ENCODE data around the gene ANKRD52. TPM values are rescaled to one million over a fixed set of nuclear protein-coding genes. Genes with fewer than 3 reads are reported as not detected.

Gene ANKRD52
- total RNA-seq, 1 donor from 2014 or later, result 25.1 TPM

DNA sequence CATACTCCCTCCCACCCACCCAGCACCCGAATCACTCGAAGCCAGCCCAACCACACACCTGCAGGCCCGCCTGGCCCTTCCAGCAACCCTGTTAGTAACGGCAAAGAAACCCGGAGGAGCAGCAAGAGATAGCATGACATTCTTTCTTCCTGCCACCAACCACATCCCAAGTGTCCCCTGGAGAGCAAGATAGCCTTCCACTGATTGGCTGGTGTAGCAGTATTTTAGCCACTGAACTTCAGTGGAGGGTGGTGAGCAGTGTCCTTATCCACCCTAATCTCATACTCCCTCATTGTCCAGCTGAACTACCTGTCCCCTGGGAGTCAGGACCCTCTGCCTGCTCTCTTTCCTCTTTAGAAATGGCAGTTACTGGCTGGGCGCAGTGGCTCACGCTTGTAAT lies 29.1 kb downstream of the ANKRD52 start:
- H3K9me3 ChIP-seq (replicated peaks), result no peaks in the 10 kb centered on the region
- no peak for DNase-seq
- H3K4me3 ChIP-seq, result no peak overlapping the region
- intact Hi-C loops (cut with micrococcal nuclease), result no loop called here
- TF ChIP-seq, protein P1, sequence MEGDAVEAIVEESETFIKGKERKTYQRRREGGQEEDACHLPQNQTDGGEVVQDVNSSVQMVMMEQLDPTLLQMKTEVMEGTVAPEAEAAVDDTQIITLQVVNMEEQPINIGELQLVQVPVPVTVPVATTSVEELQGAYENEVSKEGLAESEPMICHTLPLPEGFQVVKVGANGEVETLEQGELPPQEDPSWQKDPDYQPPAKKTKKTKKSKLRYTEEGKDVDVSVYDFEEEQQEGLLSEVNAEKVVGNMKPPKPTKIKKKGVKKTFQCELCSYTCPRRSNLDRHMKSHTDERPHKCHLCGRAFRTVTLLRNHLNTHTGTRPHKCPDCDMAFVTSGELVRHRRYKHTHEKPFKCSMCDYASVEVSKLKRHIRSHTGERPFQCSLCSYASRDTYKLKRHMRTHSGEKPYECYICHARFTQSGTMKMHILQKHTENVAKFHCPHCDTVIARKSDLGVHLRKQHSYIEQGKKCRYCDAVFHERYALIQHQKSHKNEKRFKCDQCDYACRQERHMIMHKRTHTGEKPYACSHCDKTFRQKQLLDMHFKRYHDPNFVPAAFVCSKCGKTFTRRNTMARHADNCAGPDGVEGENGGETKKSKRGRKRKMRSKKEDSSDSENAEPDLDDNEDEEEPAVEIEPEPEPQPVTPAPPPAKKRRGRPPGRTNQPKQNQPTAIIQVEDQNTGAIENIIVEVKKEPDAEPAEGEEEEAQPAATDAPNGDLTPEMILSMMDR (IDR thresholded peaks at IDR 0.05; ENCODE audit: borderline replicate concordance), result no peak
- peaks cover 13% of the 10 kb centered on the region for H3K36me3 ChIP-seq
- peaks cover 11% of the 10 kb centered on the region for H3K4me1 ChIP-seq
- no peak overlapping the region for H3K27ac ChIP-seq (replicated peaks)
- no peaks in the 10 kb centered on the region for H3K27me3 ChIP-seq (ENCODE audit: low read depth)

DNA sequence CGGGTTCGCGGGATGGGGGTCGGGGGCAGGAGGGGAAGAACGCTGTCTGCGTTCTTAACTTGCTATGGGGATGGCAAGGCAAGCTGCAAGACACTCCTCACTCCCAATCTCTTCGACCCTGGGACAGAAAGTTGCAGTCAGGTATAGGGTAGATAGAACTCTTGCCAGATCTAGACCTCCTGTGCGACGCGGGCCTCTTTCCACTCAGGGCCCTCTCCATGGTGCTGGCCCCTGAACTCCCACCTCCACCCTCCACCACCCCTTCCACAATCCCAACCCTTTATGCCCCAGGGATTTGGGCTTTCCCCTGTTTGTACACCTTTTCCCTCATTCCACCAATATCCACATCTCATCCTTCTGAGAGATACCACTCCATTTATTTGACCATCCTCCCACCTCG lies 33.2 kb downstream of the ANKRD52 start:
- TF ChIP-seq, protein P1 (IDR thresholded peaks at IDR 0.05; ENCODE audit: borderline replicate concordance), result no peak
- peak overlapping the region; percentile 99 for H3K27ac ChIP-seq (replicated peaks)
- intact Hi-C loops (cut with micrococcal nuclease), result no loop called here
- H3K27me3 ChIP-seq (ENCODE audit: low read depth), result no peaks in the 10 kb centered on the region
- H3K4me3 ChIP-seq, result peak overlapping the region; percentile 81
- H3K9me3 ChIP-seq (replicated peaks), result no peaks in the 10 kb centered on the region
- no peak for DNase-seq
- peaks cover 49% of the 10 kb centered on the region for H3K4me1 ChIP-seq
- peaks cover 13% of the 10 kb centered on the region for H3K36me3 ChIP-seq

DNA sequence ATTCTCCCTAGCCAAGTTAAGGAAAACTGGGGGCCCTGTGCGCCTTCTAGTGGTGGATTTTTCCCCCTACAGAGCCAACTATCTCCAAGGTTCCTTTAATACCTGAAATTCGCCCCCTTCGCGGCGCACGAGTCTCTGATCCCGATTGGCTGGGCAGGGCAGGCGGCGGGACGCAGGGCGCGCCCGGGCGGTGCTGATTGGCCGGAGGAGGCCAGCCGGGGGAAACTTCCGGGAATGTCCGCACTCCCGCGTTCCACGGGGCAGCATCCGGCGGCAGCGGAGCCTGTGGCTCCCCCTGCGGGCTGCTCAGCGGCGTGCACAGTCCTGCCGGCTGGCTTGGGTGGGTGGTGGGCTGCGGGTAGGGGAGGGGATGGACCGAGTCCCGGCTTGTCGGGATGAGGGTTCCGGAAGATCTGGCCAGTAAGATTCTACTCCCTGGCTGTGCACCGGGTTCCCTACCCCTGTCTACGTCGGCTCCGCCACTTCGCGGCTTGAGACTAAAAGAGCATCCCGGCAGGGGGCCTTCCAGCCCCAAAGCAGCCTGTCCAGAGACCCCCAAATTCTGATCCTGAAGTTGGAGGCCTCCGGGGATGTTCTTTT lies 34.0 kb downstream of the ANKRD52 start, which contains the start of gene NABP2:
NABP2 (plus strand) TSS at position 241 of the 600 bp plus-strand sequence. CDS start 515 bp downstream, outside the sequence.
- Histone ChIP-seq H3K4me1 (peaks cover 56% of the 10 kb centered on the region), H3K9me3 (replicated peaks) (no peaks in the 10 kb centered on the region), H3K27ac (replicated peaks) (peak within 1 kb of the TSS; percentile 99), H3K27me3 (ENCODE audit: low read depth) (no peaks in the 10 kb centered on the region), H3K4me3 (peak within 1 kb of the TSS; percentile 81), H3K36me3 (peaks cover 11% of the 10 kb centered on the region)
- DNase-seq, result peak; percentile 99
- TF ChIP-seq, protein P1 (IDR thresholded peaks at IDR 0.05; ENCODE audit: borderline replicate concordance), result peak; percentile 91
- intact Hi-C loops (cut with micrococcal nuclease), result no loop called here

DNA sequence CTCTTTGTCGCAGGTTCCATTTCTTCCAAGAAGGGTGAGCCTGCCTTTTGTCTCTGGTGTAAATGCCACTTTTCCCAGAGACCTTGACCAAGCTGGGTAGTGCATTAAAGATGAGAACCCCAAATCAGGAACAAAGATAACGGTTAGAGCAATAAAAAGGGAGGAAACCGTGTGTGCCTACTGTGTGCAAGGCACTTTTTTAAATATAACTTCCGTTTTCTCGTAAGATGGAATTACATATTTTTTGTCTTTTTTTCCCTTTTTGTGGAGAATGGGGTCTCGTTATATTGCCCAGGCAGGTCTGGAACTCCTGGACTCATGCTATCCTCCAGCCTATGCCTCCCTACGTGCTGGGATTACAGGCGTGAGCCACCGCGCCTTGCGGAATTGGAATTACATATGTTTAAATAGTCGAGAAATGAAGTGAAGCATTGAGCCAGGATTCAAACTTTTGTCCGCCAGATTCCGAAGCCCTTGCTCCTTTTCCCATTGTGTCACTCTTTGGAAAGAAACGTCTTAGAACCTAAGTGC lies 34.5 kb downstream of the ANKRD52 start:
- H3K36me3 ChIP-seq, result peaks cover 6% of the 10 kb centered on the region
- H3K9me3 ChIP-seq (replicated peaks), result no peaks in the 10 kb centered on the region
- intact Hi-C loops (cut with micrococcal nuclease), result no loop called here
- no peak for DNase-seq
- peak overlapping the region; percentile 81 for H3K4me3 ChIP-seq
- TF ChIP-seq, protein P1 (IDR thresholded peaks at IDR 0.05; ENCODE audit: borderline replicate concordance), result no peak
- H3K27me3 ChIP-seq (ENCODE audit: low read depth), result no peaks in the 10 kb centered on the region
- peaks cover 62% of the 10 kb centered on the region for H3K4me1 ChIP-seq
- peak overlapping the region; percentile 99 for H3K27ac ChIP-seq (replicated peaks)

DNA sequence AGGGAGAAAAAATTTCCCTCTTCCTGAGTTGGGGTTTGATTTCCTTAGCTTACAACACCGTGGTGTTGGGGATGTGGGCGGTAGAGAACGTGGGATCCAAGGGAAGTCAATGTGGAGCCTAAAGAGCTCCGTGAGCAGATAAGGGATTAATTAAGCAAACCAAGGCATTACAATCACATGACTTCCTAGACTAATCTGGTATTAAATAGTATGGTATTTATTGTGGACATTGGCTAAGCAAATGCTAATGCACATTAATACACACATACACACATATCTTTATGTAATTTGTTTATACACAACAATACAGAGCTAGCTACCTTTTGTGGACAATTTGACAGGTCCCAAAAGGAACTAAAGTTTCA lies 35.7 kb downstream of the ANKRD52 start:
- H3K27ac ChIP-seq (replicated peaks), result peak overlapping the region; percentile 99
- peaks cover 4% of the 10 kb centered on the region for H3K36me3 ChIP-seq
- TF ChIP-seq, protein P1 (IDR thresholded peaks at IDR 0.05; ENCODE audit: borderline replicate concordance), result no peak
- DNase-seq, result no peak
- no peaks in the 10 kb centered on the region for H3K9me3 ChIP-seq (replicated peaks)
- H3K4me3 ChIP-seq, result peak overlapping the region; percentile 81
- intact Hi-C loops (cut with micrococcal nuclease), result no loop called here
- H3K27me3 ChIP-seq (ENCODE audit: low read depth), result no peaks in the 10 kb centered on the region
- peaks cover 63% of the 10 kb centered on the region for H3K4me1 ChIP-seq

Data from left ventricle myocardium inferior (tissue), 1 donor.